Measurements from ENCODE around the gene MARK3. TPM values are rescaled to one million over a fixed set of nuclear protein-coding genes. Genes with fewer than 3 reads are reported as not detected.

MARK3 gene
- polyA plus RNA-seq: 104 to 133 TPM (median 109 TPM) in 3 replicates
- polyA plus RNA-seq (2011; ENCODE audit: low read depth): 140 TPM
- 76.3 and 108 TPM in 2 replicates for polyA plus RNA-seq (2011; cell fraction: cytosol; rRNA removed)
- polyA plus RNA-seq (2011; cell fraction: nucleus; rRNA removed): 222 and 234 TPM in 2 replicates
- 75.5 and 77.8 TPM in 2 replicates for polyA plus RNA-seq (2012; ENCODE audit: low replicate concordance)
- polyA minus RNA-seq: 33.2 to 176 TPM (median 102 TPM) in 3 replicates
- 114 TPM for polyA minus RNA-seq (2011; cell fraction: cytosol; rRNA and poly(A)+ RNA removed)
- polyA minus RNA-seq (2011; cell fraction: nucleus; rRNA and poly(A)+ RNA removed): 100 and 181 TPM in 2 replicates

DNA sequence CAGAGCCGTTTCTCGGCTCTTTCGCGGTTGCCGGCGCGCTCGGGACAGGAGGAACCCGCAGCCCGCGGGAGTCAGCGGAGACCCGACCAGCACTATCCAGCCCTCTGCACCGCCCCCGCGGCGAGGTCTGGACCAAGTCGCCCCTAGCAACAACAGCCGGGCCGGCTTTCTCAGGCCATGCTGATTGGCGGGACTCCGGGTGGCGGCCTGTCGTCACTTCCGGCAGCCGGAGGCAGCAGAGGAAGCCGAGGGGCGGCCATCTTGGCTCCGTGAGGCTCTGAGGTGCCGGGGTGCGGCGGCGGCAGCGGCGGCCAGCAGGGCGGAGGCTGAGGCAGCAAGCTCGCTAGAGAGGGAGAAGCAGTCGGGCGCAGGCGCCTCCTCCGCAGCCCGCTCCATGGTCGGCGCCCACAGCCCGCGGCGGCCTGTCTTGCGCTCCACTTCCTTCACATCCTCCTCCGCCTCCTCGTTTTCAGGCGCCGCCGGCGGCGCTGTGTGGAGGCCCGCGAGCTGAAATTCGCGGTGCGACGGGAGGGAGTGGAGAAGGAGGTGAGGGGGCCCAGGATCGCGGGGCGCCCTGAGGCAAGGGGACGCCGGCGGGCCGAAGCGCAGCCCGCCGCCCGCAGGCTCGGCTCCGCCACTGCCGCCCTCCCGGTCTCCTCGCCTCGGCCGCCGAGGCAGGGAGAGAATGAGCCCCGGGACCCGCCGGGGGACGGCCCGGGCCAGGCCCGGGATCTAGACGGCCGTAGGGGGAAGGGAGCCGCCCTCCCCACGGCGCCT, at the start of gene MARK3:
TSS of gene MARK3 (plus strand) at position 264 of the 777 bp plus-strand sequence. CDS start 615 bp downstream, outside the sequence.
- no peaks in the 10 kb centered on the region for H3K27me3 ChIP-seq (ENCODE audit: control insufficient read depth, extremely low read depth, insufficient read depth, low read length)
- H3K4me3 ChIP-seq (ENCODE audit: control insufficient read depth in 2 of 3, extremely low read depth in 1 of 3, insufficient read depth in 2 of 3, low read depth in 1 of 3, low read length in 3 of 3): peak within 1 kb of the TSS; percentile 71 to 96 (median 94)
- dilution Hi-C loops (cut with MboI; ENCODE audit: extremely low pct_ligation_motif_present, low sequenced_read_pairs): no loop called here
- peaks cover 2% of the 10 kb centered on the region for H3K9me1 ChIP-seq (ENCODE audit: control insufficient read depth, extremely low read depth, insufficient read depth, low read length)
- H3K9me3 ChIP-seq (ENCODE audit: control insufficient read depth, low read depth, low read length): no peaks in the 10 kb centered on the region
- H3K4me2 ChIP-seq (ENCODE audit: control insufficient read depth, extremely low read depth, insufficient read depth, low read depth, low read length): peak within 1 kb of the TSS; percentile 93
- H3K79me2 ChIP-seq (ENCODE audit: control insufficient read depth, insufficient read depth, low read length): peaks cover 58% of the 10 kb centered on the region
- peaks cover 22% of the 10 kb centered on the region for H3K4me1 ChIP-seq (ENCODE audit: control insufficient read depth, extremely low read depth, insufficient read depth, low read length)
- DNase-seq (ENCODE audit: low read depth, low spot score) (peak; percentile 66), FAIRE-seq (peak; percentile 43)
- H3K9ac ChIP-seq (ENCODE audit: control insufficient read depth, extremely low read depth, insufficient read depth, low read length): peak within 1 kb of the TSS; percentile 84
- H2AFZ ChIP-seq (ENCODE audit: control insufficient read depth, low read length): peak within 1 kb of the TSS; percentile 88
- TF ChIP-seq, protein P1, sequence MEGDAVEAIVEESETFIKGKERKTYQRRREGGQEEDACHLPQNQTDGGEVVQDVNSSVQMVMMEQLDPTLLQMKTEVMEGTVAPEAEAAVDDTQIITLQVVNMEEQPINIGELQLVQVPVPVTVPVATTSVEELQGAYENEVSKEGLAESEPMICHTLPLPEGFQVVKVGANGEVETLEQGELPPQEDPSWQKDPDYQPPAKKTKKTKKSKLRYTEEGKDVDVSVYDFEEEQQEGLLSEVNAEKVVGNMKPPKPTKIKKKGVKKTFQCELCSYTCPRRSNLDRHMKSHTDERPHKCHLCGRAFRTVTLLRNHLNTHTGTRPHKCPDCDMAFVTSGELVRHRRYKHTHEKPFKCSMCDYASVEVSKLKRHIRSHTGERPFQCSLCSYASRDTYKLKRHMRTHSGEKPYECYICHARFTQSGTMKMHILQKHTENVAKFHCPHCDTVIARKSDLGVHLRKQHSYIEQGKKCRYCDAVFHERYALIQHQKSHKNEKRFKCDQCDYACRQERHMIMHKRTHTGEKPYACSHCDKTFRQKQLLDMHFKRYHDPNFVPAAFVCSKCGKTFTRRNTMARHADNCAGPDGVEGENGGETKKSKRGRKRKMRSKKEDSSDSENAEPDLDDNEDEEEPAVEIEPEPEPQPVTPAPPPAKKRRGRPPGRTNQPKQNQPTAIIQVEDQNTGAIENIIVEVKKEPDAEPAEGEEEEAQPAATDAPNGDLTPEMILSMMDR (optimal IDR thresholded peaks at IDR 0.05 in 1 of 3, IDR thresholded peaks at IDR 0.05 in 1 of 3, conservative IDR thresholded peaks at IDR 0.05 in 1 of 3; ENCODE audit: extremely low read depth in 1 of 3, insufficient read depth in 2 of 3, low read length in 3 of 3): peak in 1 of 3 experiments; percentile 0
- no peak for TF ChIP-seq EZH2 (IDR thresholded peaks at IDR 0.05; ENCODE audit: low read length)
- peaks cover 19% of the 10 kb centered on the region for H4K20me1 ChIP-seq (ENCODE audit: control insufficient read depth, extremely low read depth, insufficient read depth, low read length)
- peak within 1 kb of the TSS; percentile 87 for H3K27ac ChIP-seq (ENCODE audit: control insufficient read depth, insufficient read depth, low read length)
- H3K36me3 ChIP-seq (ENCODE audit: control insufficient read depth in 2 of 2, extremely low read depth in 1 of 2, insufficient read depth in 2 of 2, low read length in 2 of 2): peaks cover 1 to 6% of the 10 kb centered on the region in 2 experiments

DNA sequence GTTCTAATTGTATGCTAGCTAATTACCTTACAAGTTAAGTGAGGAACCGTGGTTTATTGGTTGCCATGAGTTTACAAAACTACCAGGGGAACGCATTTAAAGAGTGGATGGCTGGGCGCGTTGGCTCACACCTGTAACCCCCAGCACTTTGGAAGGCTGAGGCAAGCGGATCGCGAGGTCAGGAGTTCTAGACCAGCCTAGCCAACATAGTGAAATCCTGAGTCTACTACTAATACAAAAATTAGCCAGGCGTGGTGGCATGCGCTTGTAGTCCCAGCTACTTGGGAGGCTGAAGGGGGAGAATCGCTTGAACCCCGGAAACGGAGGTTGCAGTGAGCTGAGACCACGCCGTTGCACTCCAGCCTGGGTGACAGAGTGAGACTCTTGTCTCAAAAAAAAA, 49.0 kb upstream of the MARK3 start:
- TF ChIP-seq, protein P1 (optimal IDR thresholded peaks at IDR 0.05 in 1 of 3, IDR thresholded peaks at IDR 0.05 in 1 of 3, conservative IDR thresholded peaks at IDR 0.05 in 1 of 3; ENCODE audit: extremely low read depth in 1 of 3, insufficient read depth in 2 of 3, low read length in 3 of 3): no peak
- TF ChIP-seq EZH2 (IDR thresholded peaks at IDR 0.05; ENCODE audit: low read length): no peak
- Histone ChIP-seq H3K4me1 (ENCODE audit: control insufficient read depth, extremely low read depth, insufficient read depth, low read length) (peaks cover 16% of the 10 kb centered on the region), H3K9me1 (ENCODE audit: control insufficient read depth, extremely low read depth, insufficient read depth, low read length) (no peaks in the 10 kb centered on the region), H3K4me2 (ENCODE audit: control insufficient read depth, extremely low read depth, insufficient read depth, low read depth, low read length) (no peak overlapping the region), H3K9me3 (ENCODE audit: control insufficient read depth, low read depth, low read length) (no peaks in the 10 kb centered on the region), H4K20me1 (ENCODE audit: control insufficient read depth, extremely low read depth, insufficient read depth, low read length) (peaks cover 24% of the 10 kb centered on the region), H3K79me2 (ENCODE audit: control insufficient read depth, insufficient read depth, low read length) (peaks cover 57% of the 10 kb centered on the region), H3K36me3 (ENCODE audit: control insufficient read depth in 2 of 2, extremely low read depth in 1 of 2, insufficient read depth in 2 of 2, low read length in 2 of 2) (peaks cover 43 to 59% of the 10 kb centered on the region in 2 experiments), H2AFZ (ENCODE audit: control insufficient read depth, low read length) (no peak overlapping the region), H3K4me3 (ENCODE audit: control insufficient read depth in 2 of 3, extremely low read depth in 1 of 3, insufficient read depth in 2 of 3, low read depth in 1 of 3, low read length in 3 of 3) (no peak overlapping the region), H3K27ac (ENCODE audit: control insufficient read depth, insufficient read depth, low read length) (no peak overlapping the region), H3K27me3 (ENCODE audit: control insufficient read depth, extremely low read depth, insufficient read depth, low read length) (no peaks in the 10 kb centered on the region), H3K9ac (ENCODE audit: control insufficient read depth, extremely low read depth, insufficient read depth, low read length) (peak overlapping the region; percentile 9)
- FAIRE-seq: no peak
- dilution Hi-C loops (cut with MboI; ENCODE audit: extremely low pct_ligation_motif_present, low sequenced_read_pairs): no loop called here
- DNase-seq (ENCODE audit: low read depth, low spot score): no peak
